ENCODE results near the gene COL10A1. TPM values are rescaled to one million over a fixed set of nuclear protein-coding genes. Genes with fewer than 3 reads are reported as not detected.

COL10A1 gene
- total RNA-seq, 3 donors from 2014 or later (not counting 1 experiment from before 2014, with no cell fraction given), result not detected

DNA sequence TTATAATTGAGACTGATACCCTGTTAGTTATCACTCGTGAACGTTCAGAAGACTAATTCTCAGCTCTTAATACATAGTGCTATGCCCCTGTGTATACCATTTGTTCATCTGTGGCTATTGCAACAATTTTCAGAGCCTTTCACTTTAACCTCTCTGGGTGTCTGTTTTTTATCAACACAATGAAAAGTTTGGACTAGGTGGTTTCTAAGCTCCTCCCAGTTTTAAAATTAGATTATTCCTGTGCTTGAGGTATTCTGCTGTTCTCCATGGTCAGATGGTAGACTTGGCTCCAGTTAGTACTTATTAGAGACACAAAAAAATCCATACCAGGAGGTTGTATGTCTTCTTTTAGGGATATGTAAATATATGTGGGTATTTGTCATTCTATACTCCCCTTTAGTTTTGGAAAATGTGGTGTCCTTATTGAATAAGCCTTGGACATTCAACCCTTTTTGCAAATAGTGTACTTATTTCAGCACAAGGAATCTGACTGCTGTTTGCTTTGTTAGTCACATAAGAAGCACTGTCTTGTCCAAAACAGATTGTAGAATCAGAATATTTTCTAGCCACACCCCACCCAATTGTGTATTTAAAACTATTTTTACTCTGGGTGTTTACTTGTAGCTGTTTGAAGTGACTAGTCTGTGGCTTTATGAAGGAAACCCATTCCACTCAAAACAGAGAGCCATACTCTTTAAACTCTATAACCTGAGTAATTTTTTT lies 2.0 kb upstream of the COL10A1 start:
- Histone ChIP-seq H3K27me3 (ENCODE audit: control insufficient read depth, insufficient read depth, low read length) (no peaks in the 10 kb centered on the region), H3K4me1 (ENCODE audit: control insufficient read depth, insufficient read depth, low read length) (no peaks in the 10 kb centered on the region), H3K27ac (ENCODE audit: low read length) (no peak overlapping the region), H3K36me3 (ENCODE audit: control insufficient read depth, insufficient read depth, low read length) (no peaks in the 10 kb centered on the region), H3K9me3 (ENCODE audit: control insufficient read depth, insufficient read depth, low read length) (no peaks in the 10 kb centered on the region), H3K4me3 (ENCODE audit: low read length) (no peak overlapping the region)
- Mint-ChIP-seq H3K27me3 (ENCODE audit: low read depth in 2 of 2) (no peaks in the 10 kb centered on the region), H3K36me3 (no peaks in the 10 kb centered on the region), H3K27ac (no peak overlapping the region), H3K4me1 (peaks cover 6 to 10% of the 10 kb centered on the region in 2 donors), H3K9me3 (no peaks in the 10 kb centered on the region), H3K4me3 (no peak overlapping the region)
- 82% methylated on average over 2 of the region's 2 CpGs for WGBS (ENCODE audit: insufficient coverage)
- DNase-seq (no peak), ATAC-seq (no peak)
- TF ChIP-seq, protein P1, sequence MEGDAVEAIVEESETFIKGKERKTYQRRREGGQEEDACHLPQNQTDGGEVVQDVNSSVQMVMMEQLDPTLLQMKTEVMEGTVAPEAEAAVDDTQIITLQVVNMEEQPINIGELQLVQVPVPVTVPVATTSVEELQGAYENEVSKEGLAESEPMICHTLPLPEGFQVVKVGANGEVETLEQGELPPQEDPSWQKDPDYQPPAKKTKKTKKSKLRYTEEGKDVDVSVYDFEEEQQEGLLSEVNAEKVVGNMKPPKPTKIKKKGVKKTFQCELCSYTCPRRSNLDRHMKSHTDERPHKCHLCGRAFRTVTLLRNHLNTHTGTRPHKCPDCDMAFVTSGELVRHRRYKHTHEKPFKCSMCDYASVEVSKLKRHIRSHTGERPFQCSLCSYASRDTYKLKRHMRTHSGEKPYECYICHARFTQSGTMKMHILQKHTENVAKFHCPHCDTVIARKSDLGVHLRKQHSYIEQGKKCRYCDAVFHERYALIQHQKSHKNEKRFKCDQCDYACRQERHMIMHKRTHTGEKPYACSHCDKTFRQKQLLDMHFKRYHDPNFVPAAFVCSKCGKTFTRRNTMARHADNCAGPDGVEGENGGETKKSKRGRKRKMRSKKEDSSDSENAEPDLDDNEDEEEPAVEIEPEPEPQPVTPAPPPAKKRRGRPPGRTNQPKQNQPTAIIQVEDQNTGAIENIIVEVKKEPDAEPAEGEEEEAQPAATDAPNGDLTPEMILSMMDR (IDR thresholded peaks at IDR 0.05), result no peak
- intact Hi-C loops (cut with micrococcal nuclease), result no loop called here

DNA sequence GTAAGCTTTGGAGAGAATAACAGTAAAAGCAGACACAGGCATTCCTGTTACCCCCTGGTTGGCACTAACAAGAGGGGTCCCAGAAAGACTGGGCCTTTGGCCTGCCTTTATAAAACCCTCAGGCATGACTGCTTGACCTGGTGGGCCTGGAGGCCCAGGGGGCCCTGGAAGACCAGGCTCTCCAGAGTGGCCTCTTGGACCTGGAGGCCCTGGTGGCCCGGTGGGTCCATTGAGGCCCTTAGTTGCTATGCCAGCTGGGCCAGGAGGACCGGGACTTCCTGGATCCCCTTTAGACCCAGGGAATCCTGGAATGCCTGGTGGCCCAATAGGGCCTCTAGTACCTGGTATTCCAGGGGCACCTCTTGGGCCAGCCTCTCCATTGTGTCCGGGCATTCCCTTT lies 5.5 kb downstream of the COL10A1 start:
- Mint-ChIP-seq H3K4me1 (no peaks in the 10 kb centered on the region), H3K4me3 (no peak overlapping the region), H3K36me3 (no peaks in the 10 kb centered on the region), H3K27ac (no peak overlapping the region), H3K27me3 (ENCODE audit: low read depth in 2 of 2) (no peaks in the 10 kb centered on the region), H3K9me3 (no peaks in the 10 kb centered on the region)
- no peak overlapping the region for H3K27ac ChIP-seq (ENCODE audit: low read length)
- H3K36me3 ChIP-seq (ENCODE audit: control insufficient read depth, insufficient read depth, low read length), result peaks cover 28% of the 10 kb centered on the region
- no peaks in the 10 kb centered on the region for H3K9me3 ChIP-seq (ENCODE audit: control insufficient read depth, insufficient read depth, low read length)
- no peak for ATAC-seq
- intact Hi-C loops (cut with micrococcal nuclease), result no loop called here
- no peak overlapping the region for H3K4me3 ChIP-seq (ENCODE audit: low read length)
- DNase-seq, result no peak
- no peaks in the 10 kb centered on the region for H3K4me1 ChIP-seq (ENCODE audit: control insufficient read depth, insufficient read depth, low read length)
- no peaks in the 10 kb centered on the region for H3K27me3 ChIP-seq (ENCODE audit: control insufficient read depth, insufficient read depth, low read length)
- TF ChIP-seq, protein P1 (IDR thresholded peaks at IDR 0.05), result no peak
- WGBS (ENCODE audit: insufficient coverage), result 100% methylated on average over 3 of the region's 3 CpGs

DNA sequence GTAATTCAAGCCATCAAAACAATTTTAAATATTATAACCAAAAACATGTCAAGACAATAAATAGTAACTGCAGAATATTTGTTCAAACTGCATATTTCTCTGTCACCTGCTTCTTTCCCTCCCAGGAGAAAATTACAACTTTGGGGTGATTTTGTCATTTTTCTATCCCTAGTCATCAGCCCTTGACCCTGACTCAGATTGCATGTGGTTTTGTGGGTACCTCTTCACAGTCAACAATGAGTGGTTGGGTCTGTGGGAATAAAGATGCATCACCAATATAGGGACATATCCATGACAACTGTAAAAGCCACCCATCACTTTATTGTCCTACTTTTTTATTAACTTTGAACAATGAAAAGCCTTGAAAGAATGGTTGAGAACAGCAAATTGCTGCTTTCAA lies 7.3 kb downstream of the COL10A1 start:
- H3K27ac Mint-ChIP-seq, result no peak overlapping the region
- H3K4me3 Mint-ChIP-seq, result no peak overlapping the region
- no peak overlapping the region for H3K27ac ChIP-seq (ENCODE audit: low read length)
- ATAC-seq, result no peak
- DNase-seq, result no peak
- no peaks in the 10 kb centered on the region for H3K9me3 ChIP-seq (ENCODE audit: control insufficient read depth, insufficient read depth, low read length)
- intact Hi-C loops (cut with micrococcal nuclease), result no loop called here
- H3K27me3 ChIP-seq (ENCODE audit: control insufficient read depth, insufficient read depth, low read length), result no peaks in the 10 kb centered on the region
- no peaks in the 10 kb centered on the region for H3K36me3 Mint-ChIP-seq
- TF ChIP-seq, protein P1 (IDR thresholded peaks at IDR 0.05), result no peak
- H3K27me3 Mint-ChIP-seq (ENCODE audit: low read depth in 2 of 2), result no peaks in the 10 kb centered on the region
- no peak overlapping the region for H3K4me3 ChIP-seq (ENCODE audit: low read length)
- H3K4me1 ChIP-seq (ENCODE audit: control insufficient read depth, insufficient read depth, low read length), result no peaks in the 10 kb centered on the region
- H3K4me1 Mint-ChIP-seq, result no peaks in the 10 kb centered on the region
- peaks cover 42% of the 10 kb centered on the region for H3K36me3 ChIP-seq (ENCODE audit: control insufficient read depth, insufficient read depth, low read length)
- H3K9me3 Mint-ChIP-seq, result no peaks in the 10 kb centered on the region

DNA sequence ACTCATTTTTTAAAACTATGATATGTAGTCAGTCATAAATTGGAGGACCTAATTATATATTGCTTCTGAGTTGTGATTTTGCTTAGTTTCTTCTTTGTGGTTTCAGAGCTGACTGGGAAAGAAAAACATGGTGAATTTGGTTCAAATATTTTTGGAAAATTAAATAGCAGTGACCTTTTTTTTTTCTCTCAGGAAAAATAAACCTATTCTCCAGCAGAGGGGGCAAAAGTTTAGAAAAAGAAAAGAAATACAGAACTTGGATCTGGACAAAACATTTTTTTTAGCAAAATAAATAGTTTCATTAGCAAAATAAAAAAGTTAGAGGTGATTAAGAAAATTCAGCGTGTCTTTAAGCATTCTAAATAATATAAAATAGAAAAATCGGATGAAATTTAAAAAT lies 10.2 kb downstream of the COL10A1 start:
- TF ChIP-seq, protein P1 (IDR thresholded peaks at IDR 0.05), result no peak
- H3K27ac ChIP-seq (ENCODE audit: low read length), result no peak overlapping the region
- Mint-ChIP-seq H3K36me3 (peaks cover 15% of the 10 kb centered on the region), H3K9me3 (no peaks in the 10 kb centered on the region), H3K4me3 (no peak overlapping the region), H3K27me3 (ENCODE audit: low read depth in 2 of 2) (no peaks in the 10 kb centered on the region), H3K4me1 (no peaks in the 10 kb centered on the region), H3K27ac (no peak overlapping the region)
- H3K4me1 ChIP-seq (ENCODE audit: control insufficient read depth, insufficient read depth, low read length), result no peaks in the 10 kb centered on the region
- no peak overlapping the region for H3K4me3 ChIP-seq (ENCODE audit: low read length)
- no peaks in the 10 kb centered on the region for H3K9me3 ChIP-seq (ENCODE audit: control insufficient read depth, insufficient read depth, low read length)
- no CpG with 5 or more reads among the region's 2 CpGs for WGBS (ENCODE audit: insufficient coverage)
- H3K27me3 ChIP-seq (ENCODE audit: control insufficient read depth, insufficient read depth, low read length), result no peaks in the 10 kb centered on the region
- no peak for DNase-seq
- peaks cover 64% of the 10 kb centered on the region for H3K36me3 ChIP-seq (ENCODE audit: control insufficient read depth, insufficient read depth, low read length)
- intact Hi-C loops (cut with micrococcal nuclease), result no loop called here
- no peak for ATAC-seq
